ENCODE results near the gene B3GALT5. TPM values are rescaled to one million over a fixed set of nuclear protein-coding genes. Genes with fewer than 3 reads are reported as not detected.
"Not testable (repeated sequence)": the region's sequence is repeated elsewhere in the genome, so short reads cannot be mapped to it uniquely, and the experiment has no call there.

Gene B3GALT5
- total RNA-seq, 1 donor: 0.18 TPM

- no peak for TF ChIP-seq CTCF (IDR thresholded peaks at IDR 0.05; ENCODE audit: insufficient read depth, low read length)
- DNase-seq (ENCODE audit: low read depth): peak; percentile 30
- H3K4me3 ChIP-seq (ENCODE audit: low read depth, low read length): no peak overlapping the region
These were observed 69.1 kb downstream of the B3GALT5 start for GRCh38 chr21:39681845-39682244.

GRCh38 chr21:39685236-39685635 is 72.5 kb downstream of the B3GALT5 start:
- no peak for TF ChIP-seq CTCF (IDR thresholded peaks at IDR 0.05; ENCODE audit: insufficient read depth, low read length)
- no peak overlapping the region for H3K4me3 ChIP-seq (ENCODE audit: low read depth, low read length)
- no peak for DNase-seq (ENCODE audit: low read depth)

- TF ChIP-seq CTCF (IDR thresholded peaks at IDR 0.05; ENCODE audit: insufficient read depth, low read length): no peak
- no peak overlapping the region for H3K4me3 ChIP-seq (ENCODE audit: low read depth, low read length)
- no peak for DNase-seq (ENCODE audit: low read depth)
These were observed 73.3 kb downstream of the B3GALT5 start for GRCh38 chr21:39685991-39686390.

GRCh38 chr21:39686646-39687468 is 74.1 kb downstream of the B3GALT5 start:
- DNase-seq (ENCODE audit: low read depth): no peak
- no peak for TF ChIP-seq CTCF (IDR thresholded peaks at IDR 0.05; ENCODE audit: insufficient read depth, low read length)
- no peak overlapping the region for H3K4me3 ChIP-seq (ENCODE audit: low read depth, low read length)

GRCh38 chr21:39688010-39688409 is 75.3 kb downstream of the B3GALT5 start:
- H3K4me3 ChIP-seq (ENCODE audit: low read depth, low read length): no peak overlapping the region
- DNase-seq (ENCODE audit: low read depth): no peak
- no peak for TF ChIP-seq CTCF (IDR thresholded peaks at IDR 0.05; ENCODE audit: insufficient read depth, low read length)

GRCh38 chr21:39689860-39690259 is 77.1 kb downstream of the B3GALT5 start:
- H3K4me3 ChIP-seq (ENCODE audit: low read depth, low read length); DNase-seq (ENCODE audit: low read depth): not testable (repeated sequence)

- no peak for DNase-seq (ENCODE audit: low read depth)
- no peak overlapping the region for H3K4me3 ChIP-seq (ENCODE audit: low read depth, low read length)
- TF ChIP-seq CTCF (IDR thresholded peaks at IDR 0.05; ENCODE audit: insufficient read depth, low read length): no peak
These were observed 77.7 kb downstream of the B3GALT5 start for GRCh38 chr21:39690454-39690853.

Measured in fibroblast of the aortic adventitia (primary cell).